HL-60 (cell line): Measurements from ENCODE around the gene LTB4R.

Experiments used
- DNase-seq, 2 experiments: peaks; one replicate each; pipeline ENCODE4 v3.0.0-alpha.2; 2010 to 2020; ENCODE audit warnings: low read depth in 1 of 2, low spot score in 1 of 2
- H3K27ac ChIP-seq: fragments of 250-450 bp; sonication (Bioruptor Pico); replicated peaks from 2 replicates; pipeline ENCODE4 v1.5.1; 2020; ENCODE audit warnings: mild to moderate bottlenecking, moderate library complexity
- H3K27me3 ChIP-seq: fragments of 250-450 bp; sonication (Bioruptor Pico); 2 replicates; pipeline ENCODE4 v1.5.1; 2021; ENCODE audit warnings: mild to moderate bottlenecking, moderate library complexity; ENCODE audit not compliant: insufficient read depth, poor library complexity, severe bottlenecking
- H3K4me3 ChIP-seq: replicated peaks from 2 replicates; pipeline ENCODE4 v1.5.1; 2011; ENCODE audit warnings: mild to moderate bottlenecking, control low read depth, low read length; ENCODE audit not compliant: insufficient read depth
- GABPA ChIP-seq: IDR thresholded peaks from 2 replicates; pipeline ENCODE4 v1.6.1; 2012; ENCODE audit warnings: low read depth
- POLR2AphosphoS5 ChIP-seq: IDR thresholded peaks from 2 replicates; pipeline ENCODE4 v1.6.1; 2012; ENCODE audit warnings: low read depth
- SPI1 ChIP-seq: IDR thresholded peaks from 2 replicates; pipeline ENCODE4 v1.6.1; 2012; ENCODE audit warnings: low read depth, mild to moderate bottlenecking, borderline replicate concordance
- TF ChIP-seq, protein P1 (sequence below): IDR thresholded peaks from 2 replicates; pipeline ENCODE4 v1.6.1; 2012; ENCODE audit warnings: low read depth; ENCODE audit not compliant: insufficient replicate concordance
- TF ChIP-seq, protein P2 (sequence below): IDR thresholded peaks from one replicate; pipeline ENCODE4 v1.5.1; 2011; ENCODE audit warnings: low read length, control low read depth, inconsistent platforms; ENCODE audit not compliant: insufficient read depth

Gene LTB4R

GRCh38 chr14:24338843-24339242 lies 27.5 kb downstream of the LTB4R start:
- Histone ChIP-seq H3K4me3 (peak overlapping the region; percentile 46), H3K27me3 (peaks cover 8% of the 10 kb centered on the region), H3K27ac (no peak overlapping the region)
- no peak for DNase-seq
- TF ChIP-seq SPI1 (no peak), GABPA (no peak), POLR2AphosphoS5 (no peak)
- TF ChIP-seq, protein P1, sequence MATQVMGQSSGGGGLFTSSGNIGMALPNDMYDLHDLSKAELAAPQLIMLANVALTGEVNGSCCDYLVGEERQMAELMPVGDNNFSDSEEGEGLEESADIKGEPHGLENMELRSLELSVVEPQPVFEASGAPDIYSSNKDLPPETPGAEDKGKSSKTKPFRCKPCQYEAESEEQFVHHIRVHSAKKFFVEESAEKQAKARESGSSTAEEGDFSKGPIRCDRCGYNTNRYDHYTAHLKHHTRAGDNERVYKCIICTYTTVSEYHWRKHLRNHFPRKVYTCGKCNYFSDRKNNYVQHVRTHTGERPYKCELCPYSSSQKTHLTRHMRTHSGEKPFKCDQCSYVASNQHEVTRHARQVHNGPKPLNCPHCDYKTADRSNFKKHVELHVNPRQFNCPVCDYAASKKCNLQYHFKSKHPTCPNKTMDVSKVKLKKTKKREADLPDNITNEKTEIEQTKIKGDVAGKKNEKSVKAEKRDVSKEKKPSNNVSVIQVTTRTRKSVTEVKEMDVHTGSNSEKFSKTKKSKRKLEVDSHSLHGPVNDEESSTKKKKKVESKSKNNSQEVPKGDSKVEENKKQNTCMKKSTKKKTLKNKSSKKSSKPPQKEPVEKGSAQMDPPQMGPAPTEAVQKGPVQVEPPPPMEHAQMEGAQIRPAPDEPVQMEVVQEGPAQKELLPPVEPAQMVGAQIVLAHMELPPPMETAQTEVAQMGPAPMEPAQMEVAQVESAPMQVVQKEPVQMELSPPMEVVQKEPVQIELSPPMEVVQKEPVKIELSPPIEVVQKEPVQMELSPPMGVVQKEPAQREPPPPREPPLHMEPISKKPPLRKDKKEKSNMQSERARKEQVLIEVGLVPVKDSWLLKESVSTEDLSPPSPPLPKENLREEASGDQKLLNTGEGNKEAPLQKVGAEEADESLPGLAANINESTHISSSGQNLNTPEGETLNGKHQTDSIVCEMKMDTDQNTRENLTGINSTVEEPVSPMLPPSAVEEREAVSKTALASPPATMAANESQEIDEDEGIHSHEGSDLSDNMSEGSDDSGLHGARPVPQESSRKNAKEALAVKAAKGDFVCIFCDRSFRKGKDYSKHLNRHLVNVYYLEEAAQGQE: no peak
- TF ChIP-seq, protein P2, sequence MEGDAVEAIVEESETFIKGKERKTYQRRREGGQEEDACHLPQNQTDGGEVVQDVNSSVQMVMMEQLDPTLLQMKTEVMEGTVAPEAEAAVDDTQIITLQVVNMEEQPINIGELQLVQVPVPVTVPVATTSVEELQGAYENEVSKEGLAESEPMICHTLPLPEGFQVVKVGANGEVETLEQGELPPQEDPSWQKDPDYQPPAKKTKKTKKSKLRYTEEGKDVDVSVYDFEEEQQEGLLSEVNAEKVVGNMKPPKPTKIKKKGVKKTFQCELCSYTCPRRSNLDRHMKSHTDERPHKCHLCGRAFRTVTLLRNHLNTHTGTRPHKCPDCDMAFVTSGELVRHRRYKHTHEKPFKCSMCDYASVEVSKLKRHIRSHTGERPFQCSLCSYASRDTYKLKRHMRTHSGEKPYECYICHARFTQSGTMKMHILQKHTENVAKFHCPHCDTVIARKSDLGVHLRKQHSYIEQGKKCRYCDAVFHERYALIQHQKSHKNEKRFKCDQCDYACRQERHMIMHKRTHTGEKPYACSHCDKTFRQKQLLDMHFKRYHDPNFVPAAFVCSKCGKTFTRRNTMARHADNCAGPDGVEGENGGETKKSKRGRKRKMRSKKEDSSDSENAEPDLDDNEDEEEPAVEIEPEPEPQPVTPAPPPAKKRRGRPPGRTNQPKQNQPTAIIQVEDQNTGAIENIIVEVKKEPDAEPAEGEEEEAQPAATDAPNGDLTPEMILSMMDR: no peak

DNA sequence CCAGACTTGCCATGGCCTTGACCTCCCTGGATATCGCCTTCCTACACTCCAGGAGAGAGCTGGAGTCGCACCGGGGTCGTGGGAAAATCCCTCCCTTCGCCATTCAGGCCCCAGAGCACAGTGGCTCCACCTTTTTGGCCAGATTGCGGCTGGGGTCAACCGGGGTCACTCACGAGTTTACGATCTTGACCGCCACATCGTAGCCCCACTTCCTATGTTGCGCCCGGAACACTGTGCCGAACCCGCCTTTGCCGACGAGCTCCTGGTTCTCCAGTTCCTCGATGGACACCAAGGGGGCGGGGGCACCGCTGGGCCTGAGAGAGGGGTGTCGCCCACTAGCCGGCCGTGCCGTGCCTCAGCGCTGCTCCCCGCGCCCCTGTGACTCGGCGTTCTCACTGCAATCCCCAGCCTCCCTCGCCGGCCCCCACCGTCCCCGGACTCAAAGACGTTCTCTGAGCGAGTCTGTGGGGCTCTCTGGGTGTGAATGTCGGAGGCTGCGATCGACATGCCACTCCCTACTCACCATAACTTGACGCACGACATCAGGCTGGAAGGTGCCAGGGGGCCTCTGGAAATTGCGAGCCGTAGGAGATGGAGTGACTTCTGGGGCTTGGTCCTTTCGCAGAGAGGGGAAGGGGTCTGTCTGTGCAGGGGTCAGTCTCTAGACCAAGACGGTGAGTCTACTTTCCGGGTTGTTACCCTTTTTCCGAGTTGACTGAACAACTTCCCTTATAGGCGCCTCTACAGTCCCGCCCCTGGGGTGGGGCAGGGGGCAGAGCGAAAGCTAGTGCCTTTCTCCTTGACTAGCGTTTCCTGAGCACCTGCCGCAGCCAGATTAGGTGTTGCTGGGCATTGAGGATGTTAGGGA lies 28.2 kb downstream of the LTB4R start, which contains the start of gene RIPK3:
RIPK3 (minus strand) TSS at position 708 of the 868 bp plus-strand sequence; CDS start at position 543, 165 bp downstream.
- H3K27ac ChIP-seq: peak within 1 kb of the TSS; percentile 36
- TF ChIP-seq GABPA: no peak
- TF ChIP-seq, protein P1: no peak
- TF ChIP-seq, protein P2: no peak
- TF ChIP-seq SPI1: no peak
- TF ChIP-seq POLR2AphosphoS5: no peak
- peaks cover 6% of the 10 kb centered on the region for H3K27me3 ChIP-seq
- peak within 1 kb of the TSS; percentile 46 for H3K4me3 ChIP-seq
- peak in 1 of 2 experiments; percentile 70 for DNase-seq

DNA sequence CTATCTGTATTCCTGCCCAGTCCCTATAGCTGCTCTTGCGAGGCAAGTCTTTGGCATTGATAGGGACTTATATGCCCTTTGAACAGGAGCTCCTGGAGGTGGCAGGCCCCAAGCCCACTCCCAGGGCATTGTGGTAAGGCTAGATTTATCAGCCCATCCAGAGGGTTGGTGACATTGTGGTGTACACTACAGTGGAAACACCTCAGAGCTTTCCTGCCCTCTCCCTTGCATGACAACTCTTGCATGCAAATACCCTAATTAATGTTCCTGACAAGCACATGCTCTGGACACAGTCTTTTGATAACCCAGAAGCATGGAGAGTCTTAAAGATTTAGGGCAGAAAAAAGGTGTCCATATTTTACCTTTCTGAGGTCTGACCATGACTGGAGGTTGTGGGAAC lies 29.3 kb downstream of the LTB4R start:
- TF ChIP-seq, protein P1: no peak
- TF ChIP-seq POLR2AphosphoS5 (no peak), SPI1 (no peak), GABPA (no peak)
- TF ChIP-seq, protein P2: no peak
- Histone ChIP-seq H3K27me3 (no peaks in the 10 kb centered on the region), H3K27ac (no peak overlapping the region), H3K4me3 (no peak overlapping the region)
- no peak for DNase-seq
